ENCODE measurements around the gene KCNV2. TPM values are rescaled to one million over a fixed set of nuclear protein-coding genes. Genes with fewer than 3 reads are reported as not detected.

KCNV2 gene
- total and polyA plus RNA-seq, 2 of the 13 experiments (the other 11 are each of a cell fraction or from before 2014, with no cell fraction given) = not detected

- no peak for FAIRE-seq
- DNase-seq (ENCODE audit: low spot score) = no peak
- WGBS (ENCODE audit: low lambda C conversion rate) = 80% methylated on average over 3 of the region's 3 CpGs
- Histone ChIP-seq H4K20me1 (ENCODE audit: insufficient read depth, low read length) (no peaks in the 10 kb centered on the region), H2AFZ (ENCODE audit: low read length) (no peak overlapping the region), H3K27me3 (ENCODE audit: control insufficient read depth in 1 of 2, insufficient read depth in 2 of 2, low read length in 2 of 2) (no peaks in the 10 kb centered on the region), H3K27ac (ENCODE audit: extremely low read length, insufficient read depth, low read length) (no peak overlapping the region), H3K4me3 (replicated peaks in 1 of 3; ENCODE audit: insufficient read depth in 1 of 3, low read depth in 2 of 3, low read length in 3 of 3) (no peak overlapping the region), H3K9me3 (ENCODE audit: low read length) (no peaks in the 10 kb centered on the region), H3K79me2 (ENCODE audit: insufficient read depth, low read length) (no peaks in the 10 kb centered on the region), H3K4me1 (ENCODE audit: insufficient read depth, low read length) (no peaks in the 10 kb centered on the region), H3K9ac (ENCODE audit: insufficient read depth, low read depth, low read length) (no peak overlapping the region), H3K36me3 (replicated peaks in 1 of 2; ENCODE audit: control insufficient read depth in 1 of 2, insufficient read depth in 2 of 2, low read length in 2 of 2) (peaks cover 9 to 35% of the 10 kb centered on the region in 2 experiments; a peak in 4 of 5 replicates), H3K4me2 (ENCODE audit: low read depth, low read length) (no peak overlapping the region)
- TF ChIP-seq, protein P1, sequence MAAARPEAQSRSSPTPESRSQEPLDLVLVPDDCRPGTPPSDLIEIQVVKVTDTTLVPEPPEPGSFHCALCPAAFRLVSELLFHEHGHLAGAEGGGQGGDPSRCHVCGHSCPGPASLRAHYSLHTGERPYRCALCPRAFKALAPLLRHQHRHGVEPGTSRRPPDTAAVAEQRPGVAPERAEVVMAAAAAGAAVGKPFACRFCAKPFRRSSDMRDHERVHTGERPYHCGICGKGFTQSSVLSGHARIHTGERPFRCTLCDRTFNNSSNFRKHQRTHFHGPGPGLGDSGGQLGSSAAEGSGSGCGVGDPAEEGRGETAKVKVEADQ (CRISPR knock-in tag; IDR thresholded peaks at IDR 0.05; ENCODE audit: borderline replicate concordance) = no peak
- CTCF ChIA-PET (ENCODE audit: low intra/inter-chr PET ratio, low total read pairs) = no interaction called here
- no peak for ATAC-seq
- no TSS peak for BruUV-seq (replicated peaks)
- intact Hi-C loops (cut with micrococcal nuclease; ENCODE audit: unreplicated experiment) = no loop called here
- in situ Hi-C loops (cut with HindIII; ENCODE audit: extremely low pct_ligation_motif_present, low pct_unique_long_range_greater_than_20kb) = no loop called here
- POLR2A ChIA-PET = no interaction called here
These were observed 60.1 kb downstream of the KCNV2 start for GRCh38 chr9:2777454-2777853.

DNA sequence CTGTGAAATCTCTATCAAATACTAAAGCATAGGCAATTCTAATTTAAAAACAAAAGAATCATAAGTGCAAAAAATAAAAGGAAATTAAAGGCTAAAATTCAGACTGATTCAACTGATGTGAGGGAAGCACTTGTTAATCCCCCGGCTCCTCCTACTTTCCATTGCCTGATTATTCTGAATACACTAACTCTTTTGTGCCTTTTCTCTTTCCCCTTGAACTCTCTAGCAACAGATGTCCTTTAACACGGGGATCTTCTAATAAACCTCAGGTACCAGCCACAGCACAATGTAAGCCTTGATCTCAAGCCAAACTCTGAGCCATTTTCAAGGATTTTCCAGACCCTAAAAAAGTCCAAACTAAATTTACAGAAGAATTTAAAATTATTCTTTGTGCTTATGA lies 61.5 kb downstream of the KCNV2 start:
- WGBS (ENCODE audit: low lambda C conversion rate) = 87% methylated on average over 2 of the region's 2 CpGs
- peaks cover 8 to 35% of the 10 kb centered on the region in 2 experiments; a peak in 4 of 5 replicates for H3K36me3 ChIP-seq (replicated peaks in 1 of 2; ENCODE audit: control insufficient read depth in 1 of 2, insufficient read depth in 2 of 2, low read length in 2 of 2)
- H3K4me2 ChIP-seq (ENCODE audit: low read depth, low read length) = no peak overlapping the region
- H3K79me2 ChIP-seq (ENCODE audit: insufficient read depth, low read length) = no peaks in the 10 kb centered on the region
- in situ Hi-C loops (cut with HindIII; ENCODE audit: extremely low pct_ligation_motif_present, low pct_unique_long_range_greater_than_20kb) (no loop called here), intact Hi-C loops (cut with micrococcal nuclease; ENCODE audit: unreplicated experiment) (no loop called here)
- no peaks in the 10 kb centered on the region for H4K20me1 ChIP-seq (ENCODE audit: insufficient read depth, low read length)
- H3K27me3 ChIP-seq (ENCODE audit: control insufficient read depth in 1 of 2, insufficient read depth in 2 of 2, low read length in 2 of 2) = no peaks in the 10 kb centered on the region
- BruUV-seq (replicated peaks) = no TSS peak
- FAIRE-seq (no peak), DNase-seq (ENCODE audit: low spot score) (no peak), ATAC-seq (no peak)
- H3K4me3 ChIP-seq (replicated peaks in 1 of 3; ENCODE audit: insufficient read depth in 1 of 3, low read depth in 2 of 3, low read length in 3 of 3) = no peak overlapping the region
- ChIA-PET POLR2A (no interaction called here), CTCF (ENCODE audit: low intra/inter-chr PET ratio, low total read pairs) (no interaction called here)
- H3K9ac ChIP-seq (ENCODE audit: insufficient read depth, low read depth, low read length) = no peak overlapping the region
- no peak overlapping the region for H2AFZ ChIP-seq (ENCODE audit: low read length)
- no peaks in the 10 kb centered on the region for H3K9me3 ChIP-seq (ENCODE audit: low read length)
- no peak overlapping the region for H3K27ac ChIP-seq (ENCODE audit: extremely low read length, insufficient read depth, low read length)
- no peaks in the 10 kb centered on the region for H3K4me1 ChIP-seq (ENCODE audit: insufficient read depth, low read length)
- TF ChIP-seq ZFY (CRISPR knock-in tag; IDR thresholded peaks at IDR 0.05) (no peak), EED (CRISPR knock-in tag; IDR thresholded peaks at IDR 0.05) (no peak), ZNF552 (CRISPR knock-in tag; IDR thresholded peaks at IDR 0.05; ENCODE audit: borderline replicate concordance) (no peak), PITX1 (CRISPR knock-in tag; IDR thresholded peaks at IDR 0.05) (no peak), KAT2B (IDR thresholded peaks at IDR 0.05; ENCODE audit: borderline replicate concordance, low read depth, low read length) (no peak), JUN (CRISPR knock-in tag; IDR thresholded peaks at IDR 0.05) (no peak), ZNF615 (CRISPR knock-in tag; IDR thresholded peaks at IDR 0.05; ENCODE audit: borderline replicate concordance) (no peak), YY1 (IDR thresholded peaks at IDR 0.05; ENCODE audit: insufficient read depth, insufficient replicate concordance, low read depth, low read length) (no peak), SP5 (CRISPR knock-in tag; IDR thresholded peaks at IDR 0.05; ENCODE audit: borderline replicate concordance, low read depth) (no peak), ZNF660 (CRISPR knock-in tag; IDR thresholded peaks at IDR 0.05; ENCODE audit: borderline replicate concordance, low read depth) (no peak), PRMT3 (CRISPR knock-in tag; IDR thresholded peaks at IDR 0.05; ENCODE audit: borderline replicate concordance, low read depth) (no peak), KMT2A (CRISPR knock-in tag; IDR thresholded peaks at IDR 0.05) (no peak)
- TF ChIP-seq, protein P2, sequence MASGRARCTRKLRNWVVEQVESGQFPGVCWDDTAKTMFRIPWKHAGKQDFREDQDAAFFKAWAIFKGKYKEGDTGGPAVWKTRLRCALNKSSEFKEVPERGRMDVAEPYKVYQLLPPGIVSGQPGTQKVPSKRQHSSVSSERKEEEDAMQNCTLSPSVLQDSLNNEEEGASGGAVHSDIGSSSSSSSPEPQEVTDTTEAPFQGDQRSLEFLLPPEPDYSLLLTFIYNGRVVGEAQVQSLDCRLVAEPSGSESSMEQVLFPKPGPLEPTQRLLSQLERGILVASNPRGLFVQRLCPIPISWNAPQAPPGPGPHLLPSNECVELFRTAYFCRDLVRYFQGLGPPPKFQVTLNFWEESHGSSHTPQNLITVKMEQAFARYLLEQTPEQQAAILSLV (CRISPR knock-in tag; IDR thresholded peaks at IDR 0.05; ENCODE audit: borderline replicate concordance) = no peak
- TF ChIP-seq, protein P3, sequence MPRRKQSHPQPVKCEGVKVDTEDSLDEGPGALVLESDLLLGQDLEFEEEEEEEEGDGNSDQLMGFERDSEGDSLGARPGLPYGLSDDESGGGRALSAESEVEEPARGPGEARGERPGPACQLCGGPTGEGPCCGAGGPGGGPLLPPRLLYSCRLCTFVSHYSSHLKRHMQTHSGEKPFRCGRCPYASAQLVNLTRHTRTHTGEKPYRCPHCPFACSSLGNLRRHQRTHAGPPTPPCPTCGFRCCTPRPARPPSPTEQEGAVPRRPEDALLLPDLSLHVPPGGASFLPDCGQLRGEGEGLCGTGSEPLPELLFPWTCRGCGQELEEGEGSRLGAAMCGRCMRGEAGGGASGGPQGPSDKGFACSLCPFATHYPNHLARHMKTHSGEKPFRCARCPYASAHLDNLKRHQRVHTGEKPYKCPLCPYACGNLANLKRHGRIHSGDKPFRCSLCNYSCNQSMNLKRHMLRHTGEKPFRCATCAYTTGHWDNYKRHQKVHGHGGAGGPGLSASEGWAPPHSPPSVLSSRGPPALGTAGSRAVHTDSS (CRISPR knock-in tag; conservative IDR thresholded peaks at IDR 0.05) = no peak
- TF ChIP-seq, protein P4, sequence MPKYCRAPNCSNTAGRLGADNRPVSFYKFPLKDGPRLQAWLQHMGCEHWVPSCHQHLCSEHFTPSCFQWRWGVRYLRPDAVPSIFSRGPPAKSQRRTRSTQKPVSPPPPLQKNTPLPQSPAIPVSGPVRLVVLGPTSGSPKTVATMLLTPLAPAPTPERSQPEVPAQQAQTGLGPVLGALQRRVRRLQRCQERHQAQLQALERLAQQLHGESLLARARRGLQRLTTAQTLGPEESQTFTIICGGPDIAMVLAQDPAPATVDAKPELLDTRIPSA (CRISPR knock-in tag; IDR thresholded peaks at IDR 0.05; ENCODE audit: borderline replicate concordance) = no peak
